HG03064 (cell line): Measurements from ENCODE around the gene TMA7.
"Not testable (repeated sequence)": the region's sequence is repeated elsewhere in the genome, so short reads cannot be mapped to it uniquely, and the experiment has no call there.

ENCODE experiments used
- ATAC-seq: cut with Tn5 transposase; IDR thresholded peaks from one replicate; pipeline ENCODE4 v1.9.1; 2021; ENCODE audit warnings: low read depth; ENCODE audit not compliant: unreplicated experiment

TMA7 gene

GRCh38 chr3:48434591-48435222, 5.3 kb upstream of the TMA7 start:
- no peak for ATAC-seq

- ATAC-seq = no peak
These were observed 4.8 kb upstream of the TMA7 start for GRCh38 chr3:48435223-48435595.

- ATAC-seq = no peak
These were observed 4.1 kb upstream of the TMA7 start for GRCh38 chr3:48435774-48436476.

- ATAC-seq = no peak
These were observed 3.6 kb upstream of the TMA7 start for GRCh38 chr3:48436477-48436787.

GRCh38 chr3:48436855-48437254, 3.2 kb upstream of the TMA7 start:
- no peak for ATAC-seq

GRCh38 chr3:48437812-48438211, 2.2 kb upstream of the TMA7 start:
- ATAC-seq = no peak

- no peak for ATAC-seq
These were observed 517 bp downstream of the TMA7 start for GRCh38 chr3:48440590-48440958.

- no peak for ATAC-seq
These were observed 1.9 kb downstream of the TMA7 start for GRCh38 chr3:48441940-48442339.

- ATAC-seq = no peak
These were observed 5.3 kb downstream of the TMA7 start for GRCh38 chr3:48445277-48445882.

GRCh38 chr3:48446043-48446424, 6.0 kb downstream of the TMA7 start:
- ATAC-seq = no peak

- peak; percentile 82 for ATAC-seq
These were observed 6.6 kb downstream of the TMA7 start, which contains the start of gene ATRIP for GRCh38 chr3:48446425-48447193. Gene ATRIP, plus strand, starts transcription at chr3:48446737. Its CDS starts 109 bp downstream, at chr3:48446846.

- no peak for ATAC-seq
These were observed 11.2 kb downstream of the TMA7 start for GRCh38 chr3:48451270-48451669.

- ATAC-seq = no peak
These were observed 16.4 kb downstream of the TMA7 start for GRCh38 chr3:48456456-48456855.

- ATAC-seq = no peak
These were observed 19.3 kb downstream of the TMA7 start for GRCh38 chr3:48459331-48459730.

GRCh38 chr3:48459773-48460516, 19.9 kb downstream of the TMA7 start:
- no peak for ATAC-seq

GRCh38 chr3:48460517-48460902, 20.5 kb downstream of the TMA7 start:
- ATAC-seq = no peak

- not testable (repeated sequence) for ATAC-seq
These were observed 21.7 kb downstream of the TMA7 start for GRCh38 chr3:48461767-48462166.

- no peak for ATAC-seq
These were observed 23.6 kb downstream of the TMA7 start for GRCh38 chr3:48463703-48464102.

GRCh38 chr3:48464713-48465221, 24.7 kb downstream of the TMA7 start:
- no peak for ATAC-seq

GRCh38 chr3:48465237-48465530, 25.1 kb downstream of the TMA7 start:
- ATAC-seq = no peak
